ENCODE measurements around the gene AP3B2. TPM values are rescaled to one million over a fixed set of nuclear protein-coding genes. Genes with fewer than 3 reads are reported as not detected.

The AP3B2 gene
- total and polyA plus RNA-seq, 2 of the 4 experiments (the other 2 are of a cell fraction), result 0.14 TPM; not detected in 1

- Histone ChIP-seq H3K23ac (ENCODE audit: low read depth, low read length) (0 out of 2 replicates have a peak overlapping the region, but pooled peaks have one; percentile 18), H3K36me3 (ENCODE audit: control insufficient read depth, insufficient read depth, low read length) (peaks cover 9% of the 10 kb centered on the region), H3K4me3 (ENCODE audit: insufficient read depth, low read depth, low read length) (peak overlapping the region; percentile 86), H3K18ac (ENCODE audit: low read depth, low read length) (no peak overlapping the region), H3K4me2 (ENCODE audit: low read depth, low read length) (peak overlapping the region; percentile 93), H2BK20ac (ENCODE audit: low read depth, low read length) (no peak overlapping the region), H2AK5ac (ENCODE audit: low read depth, low read length) (no peak overlapping the region), H4K5ac (ENCODE audit: low read depth, low read length) (no peak overlapping the region), H2AK9ac (replicated peaks; ENCODE audit: low read depth, low read length, poor library complexity) (peak overlapping the region; percentile 93), H2AFZ (replicated peaks; ENCODE audit: low read length, poor library complexity) (no peak overlapping the region), H2BK15ac (ENCODE audit: low read depth, low read length) (no peak overlapping the region), H3K79me1 (ENCODE audit: low read depth in 1 of 2, low read length in 2 of 2) (peaks cover 23 to 31% of the 10 kb centered on the region in 2 experiments), H3K56ac (ENCODE audit: extremely low read depth, insufficient read depth, low read length) (0 out of 2 replicates have a peak overlapping the region, but pooled peaks have one; percentile 88), H2BK120ac (ENCODE audit: low read depth, low read length) (no peak overlapping the region), H3K9me3 (ENCODE audit: control insufficient read depth, insufficient read depth, low read length) (no peaks in the 10 kb centered on the region), H3K4ac (ENCODE audit: low read depth, low read length) (no peak overlapping the region), H3K27me3 (ENCODE audit: control insufficient read depth, insufficient read depth, low read length) (no peaks in the 10 kb centered on the region), H4K8ac (ENCODE audit: low read depth in 2 of 2, low read length in 2 of 2) (peak overlapping the region in 1 of 2 experiments; percentile 86; a peak in 1 of 4 replicates), H4K20me1 (ENCODE audit: insufficient read depth, low read length) (peaks cover 5% of the 10 kb centered on the region; the same call in 1 of the 2 replicates), H3K9me1 (ENCODE audit: insufficient read depth, low read length) (no peaks in the 10 kb centered on the region; the same call in 1 of the 2 replicates), H3K4me1 (ENCODE audit: control insufficient read depth, insufficient read depth, low read length) (peaks cover 2% of the 10 kb centered on the region; the same call in 1 of the 2 replicates), H3K27ac (ENCODE audit: insufficient read depth, low read length) (no peak overlapping the region), H4K91ac (ENCODE audit: insufficient read depth, low read depth, low read length) (no peak overlapping the region), H3K9ac (ENCODE audit: low read depth, low read length) (peak overlapping the region; percentile 92; the same call in 1 of the 2 replicates), H2BK5ac (ENCODE audit: low read depth, low read length, poor library complexity, severe bottlenecking) (no peak overlapping the region), H3K14ac (replicated peaks; ENCODE audit: low read depth, low read length) (no peak overlapping the region)
- in situ Hi-C loops (cut with MboI; ENCODE audit: low sequenced_read_pairs), result loop anchor here (10.0 kb wide), 1 partner anchor 63 kb away; no protein-coding TSS in a partner anchor
- dilution Hi-C loops (cut with HindIII; ENCODE audit: low sequenced_read_pairs, unreplicated experiment), result no loop called here
- ChIA-PET CTCF (no interaction called here), POLR2A (ENCODE audit: unreplicated experiment) (no interaction called here)
- ATAC-seq (ENCODE audit: low read depth), result no peak
- intact Hi-C loops (cut with micrococcal nuclease), result loop anchor here (2.0 to 5.0 kb wide), 2 partner anchors 57 to 236 kb away; partner anchors contain the start of genes RAMAC and WHAMM
- WGBS, 2 experiments (ENCODE audit: extremely low coverage in 2 of 2, insufficient read length in 1 of 2), result no CpG with 5 or more reads among the region's 4 CpGs
- no peak for DNase-seq
- TF ChIP-seq MXI1 (IDR thresholded peaks at IDR 0.05; ENCODE audit: borderline replicate concordance, low read depth, low read length) (no peak), SMC3 (IDR thresholded peaks at IDR 0.05; ENCODE audit: low read depth, low read length) (no peak), MAFK (IDR thresholded peaks at IDR 0.05; ENCODE audit: low read depth, low read length) (no peak), RFX5 (IDR thresholded peaks at IDR 0.05; ENCODE audit: low read depth, low read length) (no peak), CTCF (conservative IDR thresholded peaks at IDR 0.05; ENCODE audit: low read depth, low read length) (no peak)
- BruUV-seq (replicated peaks), result TSS peak; percentile 38
Observed at GRCh38 chr15:82751308-82751707, 41.6 kb upstream of the AP3B2 start.

All from IMR-90 (cell line).